NCI-H510A treated with DMSO at 0.1 percent for 48 hours (cell line): ENCODE results near the gene DENND1A.
"Not testable (repeated sequence)": the region's sequence is repeated elsewhere in the genome, so short reads cannot be mapped to it uniquely, and the experiment has no call there.

Source experiments
- DNase-seq: peaks from one replicate; lab custom pipeline; 2025; lab: John Stamatoyannopoulos, UW

DENND1A gene

GRCh38 chr9:123771690-123772089 is 158.2 kb downstream of the DENND1A start:
- DNase-seq = no peak

GRCh38 chr9:123769719-123770118 is 160.2 kb downstream of the DENND1A start:
- DNase-seq = no peak

DNA sequence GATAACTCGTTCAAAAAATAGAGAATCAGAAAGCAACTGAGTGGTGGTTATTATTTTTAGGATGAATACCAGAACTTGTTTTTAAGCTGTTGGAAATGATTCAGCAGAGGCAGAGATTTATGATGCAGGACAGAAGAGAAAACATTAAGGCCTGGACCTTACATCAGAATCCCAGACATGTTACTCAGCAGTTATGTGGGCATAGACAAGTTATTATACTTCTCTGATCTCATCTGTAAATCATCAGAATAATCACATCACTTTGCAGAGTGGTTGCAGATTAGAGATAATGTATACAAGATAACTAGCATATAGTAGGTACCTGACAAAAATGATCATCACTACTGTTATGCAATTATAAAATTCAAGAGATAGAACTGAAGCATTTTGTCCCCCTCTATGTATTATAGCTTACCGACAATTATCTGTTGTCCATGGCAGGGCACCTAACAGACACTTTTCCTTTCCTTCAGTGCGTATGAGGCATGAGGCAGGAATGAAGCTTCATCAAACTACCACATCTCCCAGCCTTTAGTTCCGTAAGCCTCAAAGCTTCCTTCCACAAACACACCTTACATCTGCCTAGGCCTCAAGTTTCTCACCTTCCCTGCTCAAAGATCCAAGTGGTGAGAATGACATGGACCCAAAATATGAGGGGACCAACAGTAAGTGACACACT is 165.9 kb downstream of the DENND1A start:
- no peak for DNase-seq

DNA sequence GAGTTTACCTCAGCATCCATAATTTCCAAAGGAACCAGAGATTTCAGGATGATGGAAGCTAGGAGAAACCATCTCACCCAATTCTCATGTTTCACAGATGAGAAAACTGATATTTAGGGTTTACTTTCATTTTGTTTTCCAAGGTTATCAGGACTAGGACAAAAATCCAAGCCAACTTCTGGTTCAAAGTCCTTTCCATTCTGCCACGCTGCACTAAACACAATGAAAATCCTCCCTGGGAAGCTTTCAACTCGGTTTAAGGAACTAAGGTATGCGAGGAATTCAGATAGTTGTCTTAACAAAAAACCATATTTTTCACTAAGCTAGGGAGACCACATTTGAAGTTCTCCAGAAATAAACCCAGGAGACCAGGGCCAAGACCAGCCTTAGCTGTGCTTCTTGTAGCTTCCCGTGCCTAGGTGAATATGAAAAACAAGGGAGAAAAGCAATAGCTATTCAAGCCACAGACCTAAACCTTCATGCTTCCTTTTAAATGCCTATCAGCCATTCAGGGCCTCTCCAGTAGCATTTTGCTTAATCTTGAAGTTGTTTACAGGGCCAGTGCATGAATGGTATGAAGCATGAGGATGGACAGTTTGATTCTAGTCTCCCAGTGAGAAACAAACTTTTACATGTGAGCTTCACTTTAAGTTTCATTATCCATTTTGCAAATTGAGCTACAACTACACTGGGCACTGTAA is 167.9 kb downstream of the DENND1A start:
- DNase-seq = no peak

DNA sequence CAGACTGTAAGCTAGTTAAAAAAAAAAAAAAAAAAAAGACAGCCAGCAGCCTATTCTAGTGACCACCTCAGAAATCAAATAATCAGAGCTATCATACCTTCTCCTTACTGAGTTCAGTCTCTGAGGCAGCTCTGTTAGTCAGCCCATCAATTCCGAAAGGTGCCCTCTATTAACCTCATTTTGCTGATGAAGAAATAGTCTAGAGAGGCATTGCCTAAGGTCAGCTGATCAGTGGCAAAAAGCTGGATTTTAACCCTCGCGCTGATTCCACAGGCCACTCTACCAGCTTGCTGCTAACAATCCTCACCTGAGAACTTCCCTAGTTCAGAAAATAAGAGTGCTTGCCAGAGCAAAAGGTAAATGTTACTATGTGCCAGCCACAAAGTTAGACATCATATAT is 172.0 kb downstream of the DENND1A start:
- DNase-seq = no peak

- DNase-seq = no peak
Observed at GRCh38 chr9:123757547-123757946, 172.4 kb downstream of the DENND1A start.

DNA sequence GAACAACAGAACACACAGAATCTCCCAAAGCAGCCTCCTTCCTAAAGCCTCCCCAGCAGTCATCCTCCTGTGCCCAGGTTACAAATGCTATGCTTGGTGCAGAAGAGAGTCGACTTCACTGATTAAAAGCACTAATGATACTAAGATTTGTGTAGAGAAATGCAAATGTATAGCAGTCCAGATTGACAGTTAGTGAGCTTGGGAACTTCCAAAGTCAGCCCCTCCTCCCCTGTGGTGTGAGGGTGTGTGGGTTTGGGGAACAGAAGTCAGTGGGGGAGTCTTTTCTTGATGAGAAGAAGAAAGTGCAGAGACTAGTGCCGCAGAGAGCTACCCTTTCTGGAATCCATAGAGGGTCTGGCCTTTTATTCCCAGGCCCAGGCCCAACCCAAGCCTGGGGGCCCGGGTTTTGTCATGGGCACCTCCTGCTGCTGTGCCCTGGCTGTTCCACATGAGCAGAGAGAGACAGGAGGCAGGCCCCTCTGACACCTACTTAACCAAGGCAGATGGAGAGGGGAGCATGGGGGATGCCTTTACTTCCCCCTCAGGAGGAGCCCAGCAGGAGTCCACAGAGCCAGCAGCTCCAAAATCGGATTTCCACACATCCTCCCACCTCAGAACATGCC is 173.3 kb downstream of the DENND1A start:
- DNase-seq = no peak

DNA sequence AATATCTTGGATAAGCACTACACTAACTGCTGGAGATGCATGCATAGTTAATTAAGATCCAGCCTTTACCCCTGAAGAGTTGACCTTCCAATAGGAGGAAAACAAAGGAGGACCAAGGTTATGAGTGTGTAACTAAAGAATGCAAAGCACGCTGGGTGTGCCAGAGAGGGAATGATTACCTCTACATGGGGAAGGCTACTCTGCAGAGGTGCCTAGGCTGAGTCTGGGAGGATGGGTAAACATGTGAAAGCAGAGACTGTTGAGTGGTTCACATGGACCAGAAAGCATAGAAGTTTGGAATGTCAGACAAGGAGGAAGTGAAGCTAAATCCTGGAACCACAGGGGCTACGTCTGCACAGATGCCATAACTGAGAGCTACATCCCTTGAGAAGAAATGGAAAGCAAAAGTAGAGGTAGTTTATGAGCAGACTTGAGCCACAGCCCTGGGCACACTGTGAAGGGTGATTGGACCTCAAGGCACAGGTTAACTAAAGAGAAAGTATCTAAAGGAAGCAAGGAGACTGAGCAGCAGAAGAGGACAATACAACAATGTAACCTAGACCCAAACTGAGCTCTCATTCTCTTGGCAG is 176.2 kb downstream of the DENND1A start:
- no peak for DNase-seq

DNA sequence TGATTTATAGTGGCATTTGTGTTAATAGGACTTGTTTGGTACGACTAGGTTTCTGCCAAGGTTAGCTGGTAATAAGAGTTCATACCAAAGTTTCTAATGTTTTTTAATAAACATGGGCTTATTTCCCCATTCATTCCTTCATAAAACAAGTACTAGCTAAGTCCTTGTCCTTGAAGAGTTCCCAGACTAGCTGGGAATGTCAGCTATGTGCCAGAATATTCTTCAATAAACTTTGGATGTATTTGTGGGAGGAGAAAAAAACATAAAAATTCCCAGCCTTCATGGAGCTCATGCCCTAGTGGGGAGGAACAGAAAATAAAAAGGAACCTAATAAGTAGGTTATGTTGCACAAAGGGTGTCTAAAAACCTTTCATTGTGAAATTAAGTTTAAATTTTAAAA is 176.9 kb downstream of the DENND1A start:
- no peak for DNase-seq

DNA sequence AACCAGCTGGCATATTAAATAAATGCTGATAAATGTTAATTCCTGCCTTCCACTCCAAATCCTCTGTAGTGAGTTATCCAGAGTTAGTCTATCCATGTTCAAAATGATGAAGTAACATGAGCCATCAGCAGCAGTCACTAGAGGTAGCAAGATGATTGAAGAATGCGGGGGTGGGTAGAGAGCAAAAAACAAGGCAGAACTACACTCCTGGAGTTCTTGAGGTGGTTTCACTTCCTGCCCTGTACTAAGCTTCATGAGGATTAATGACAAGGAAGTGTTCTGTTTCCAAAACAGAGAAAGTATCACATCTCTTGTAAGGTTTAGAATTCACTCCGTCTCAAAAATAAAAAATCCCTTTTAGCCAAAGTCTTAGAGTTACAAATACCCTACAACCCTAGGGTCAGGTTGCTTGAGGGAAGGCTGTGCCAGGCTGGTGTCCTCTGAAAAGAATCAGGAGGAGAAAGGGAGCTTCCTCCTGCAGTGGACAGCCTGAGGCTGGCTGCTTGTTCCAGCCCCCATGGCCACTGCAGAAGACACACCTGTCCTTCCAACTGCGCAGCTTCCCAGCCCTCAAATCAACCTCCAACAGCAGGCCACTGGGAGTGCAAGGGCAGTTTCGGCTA is 180.2 kb downstream of the DENND1A start:
- DNase-seq = peak; percentile 29

DNA sequence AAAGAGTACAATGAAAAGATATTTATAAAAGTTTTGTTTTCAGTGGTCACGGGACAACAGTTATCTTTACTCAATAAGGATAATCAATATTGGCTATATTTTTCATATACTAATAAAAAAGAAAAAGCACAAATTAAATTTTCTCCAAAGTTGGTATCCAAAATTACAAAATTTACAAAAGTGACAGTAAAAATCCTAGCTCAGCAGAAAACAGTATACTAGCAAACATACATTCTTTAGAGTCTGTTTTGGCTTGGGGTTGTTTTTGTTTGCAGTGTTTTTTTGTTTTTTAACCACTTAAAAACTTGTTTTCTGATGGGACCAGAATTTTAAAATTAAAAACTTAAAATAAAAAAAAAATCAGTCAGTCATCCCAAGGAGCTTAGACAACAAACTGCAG is 183.2 kb downstream of the DENND1A start:
- DNase-seq = no peak

DNA sequence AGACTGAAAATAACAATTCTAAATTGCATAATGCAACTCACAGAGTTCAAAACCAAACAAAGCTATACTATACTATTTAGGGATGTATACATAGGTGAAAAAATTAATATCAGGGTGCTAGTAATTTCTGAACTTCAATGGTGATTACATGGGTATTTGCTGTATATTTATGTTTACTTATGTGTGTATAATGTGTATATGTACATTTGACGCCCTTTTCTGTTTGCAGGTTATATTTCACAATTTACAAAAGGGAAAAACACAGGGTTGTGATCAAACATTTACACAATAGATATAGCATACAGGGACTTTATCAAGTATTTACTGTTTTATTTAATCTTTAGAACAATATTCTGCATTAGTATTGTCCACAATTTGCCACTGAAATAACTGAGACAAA is 184.0 kb downstream of the DENND1A start:
- no peak for DNase-seq

DNA sequence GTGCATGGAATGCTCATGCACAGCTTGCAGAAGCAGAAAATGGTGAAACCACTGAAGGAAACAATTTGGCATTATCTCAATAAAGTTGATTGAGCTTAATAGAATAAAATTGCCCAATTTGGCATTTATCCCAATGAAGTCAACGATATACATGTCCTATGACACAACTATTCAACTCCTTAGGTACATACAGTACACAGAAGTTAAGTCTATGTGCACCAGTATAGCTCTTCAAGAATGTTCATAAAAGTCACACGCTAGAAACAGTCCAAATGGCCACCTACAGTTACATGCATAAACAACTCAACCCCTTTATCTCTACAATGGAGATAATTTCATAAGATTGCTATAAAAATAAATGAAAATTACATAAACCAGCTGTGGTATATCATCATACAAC is 184.5 kb downstream of the DENND1A start:
- no peak for DNase-seq

DNA sequence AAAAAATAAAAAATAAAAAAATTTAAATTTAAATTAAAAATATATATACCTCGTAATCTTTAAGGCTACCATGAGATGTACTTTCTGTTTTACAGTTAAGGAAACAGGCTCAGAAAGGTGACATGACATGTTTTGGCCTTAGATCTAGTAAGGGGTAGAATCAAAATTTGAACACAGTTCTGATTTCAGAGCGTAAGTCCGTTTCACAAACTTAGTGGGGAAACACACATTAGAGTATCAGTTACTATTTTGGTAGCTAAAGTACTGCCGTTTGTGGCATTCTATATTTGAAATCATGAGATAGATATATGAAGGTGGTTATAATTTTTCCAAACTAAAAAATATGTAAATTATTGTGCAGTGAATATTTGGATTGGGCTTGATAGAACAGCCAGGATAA is 186.2 kb downstream of the DENND1A start:
- DNase-seq = no peak

- DNase-seq = no peak
Observed at GRCh38 chr9:123742009-123742767, 187.7 kb downstream of the DENND1A start.

DNA sequence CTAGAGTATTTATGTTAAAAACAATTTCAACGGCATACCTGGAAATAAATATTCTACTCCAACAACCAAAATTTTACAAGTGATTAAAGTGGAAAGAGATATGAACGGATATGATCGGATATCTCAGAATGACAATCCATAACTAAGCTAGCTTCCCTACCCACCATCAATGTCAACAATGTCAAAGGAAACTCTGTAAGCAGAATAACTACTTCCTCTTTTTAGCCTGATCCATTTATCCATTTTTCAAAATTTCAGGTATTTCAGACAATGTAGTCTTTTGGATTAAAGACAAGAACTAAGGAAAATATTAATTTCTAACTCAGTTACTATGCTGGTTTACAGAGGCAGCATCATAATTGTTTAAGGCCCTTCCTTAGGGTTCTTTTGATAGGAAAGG is 188.7 kb downstream of the DENND1A start:
- no peak for DNase-seq

DNA sequence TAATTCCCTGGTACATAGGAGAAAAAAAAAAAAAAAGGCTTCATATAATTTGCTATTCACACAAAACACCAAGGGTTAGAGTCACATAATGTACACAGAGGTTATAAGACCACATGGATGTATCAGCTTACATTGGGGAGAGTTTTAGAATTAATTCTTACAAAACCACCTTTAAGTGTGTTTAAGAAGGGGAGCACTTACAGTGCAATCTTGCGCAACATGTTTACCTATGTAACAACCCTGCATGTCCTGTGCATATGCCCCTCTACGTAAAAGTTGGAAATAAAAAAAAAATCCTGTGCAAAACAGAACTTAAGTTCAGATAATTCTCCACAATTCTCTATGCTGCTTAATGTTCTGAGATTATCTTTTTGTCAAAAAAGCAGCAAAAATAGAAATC is 190.0 kb downstream of the DENND1A start:
- peak; percentile 9 for DNase-seq

DNA sequence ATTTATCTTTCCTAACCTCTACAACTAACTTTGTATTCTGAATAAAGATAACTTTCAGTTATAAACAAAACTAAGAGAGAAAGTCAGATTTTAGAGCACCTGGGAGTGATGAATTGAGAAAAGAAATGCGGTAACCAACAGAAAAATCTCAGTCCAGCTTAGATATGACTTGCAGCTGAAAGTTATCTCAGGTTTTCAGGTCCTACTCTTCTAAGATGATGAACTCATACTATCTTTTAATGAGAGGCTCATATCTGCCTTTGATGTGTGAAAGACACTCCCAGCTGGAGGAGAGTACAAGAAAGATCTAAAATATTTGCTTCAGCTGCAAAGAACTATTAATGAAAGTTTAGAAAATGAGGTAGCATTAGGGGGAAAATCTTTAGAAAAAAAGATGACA is 190.5 kb downstream of the DENND1A start:
- DNase-seq = no peak

DNA sequence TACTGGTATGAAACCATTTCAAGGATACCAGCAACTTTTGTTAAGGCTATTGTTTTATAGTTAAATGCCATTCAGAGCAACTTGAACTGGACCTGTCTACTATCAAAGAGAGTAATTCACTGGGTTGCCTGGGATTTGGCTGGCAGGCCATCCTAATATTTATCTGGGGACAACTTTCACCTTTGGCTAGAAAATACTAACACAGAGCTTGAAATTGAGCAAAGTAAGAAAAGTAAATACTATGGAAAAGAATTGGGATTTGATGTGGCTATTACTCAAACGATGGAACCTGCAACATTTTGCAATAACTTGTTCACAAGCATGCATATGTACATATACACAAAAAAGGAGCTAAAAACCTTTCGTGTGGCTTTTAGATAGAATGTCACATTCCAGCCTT is 191.3 kb downstream of the DENND1A start:
- DNase-seq = no peak

DNA sequence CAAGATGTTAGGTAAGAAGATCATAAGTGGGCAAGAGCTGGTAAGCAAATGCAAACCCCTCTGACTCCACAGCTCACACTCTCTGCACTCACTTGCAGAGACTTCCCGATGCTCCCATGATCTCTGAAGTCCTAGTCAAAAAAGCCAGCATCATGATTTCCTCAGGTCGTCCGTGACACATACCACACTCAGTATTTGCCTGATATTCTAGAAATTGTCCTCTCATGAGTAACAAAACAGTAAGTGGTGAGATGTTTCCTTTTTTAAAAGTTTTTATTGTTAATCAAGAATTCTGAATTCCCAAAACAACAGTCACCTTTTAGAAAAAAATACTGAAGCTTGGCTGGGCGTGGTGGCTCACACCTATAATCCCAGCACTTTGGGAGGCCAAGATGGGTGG is 194.6 kb downstream of the DENND1A start:
- DNase-seq = no peak

DNA sequence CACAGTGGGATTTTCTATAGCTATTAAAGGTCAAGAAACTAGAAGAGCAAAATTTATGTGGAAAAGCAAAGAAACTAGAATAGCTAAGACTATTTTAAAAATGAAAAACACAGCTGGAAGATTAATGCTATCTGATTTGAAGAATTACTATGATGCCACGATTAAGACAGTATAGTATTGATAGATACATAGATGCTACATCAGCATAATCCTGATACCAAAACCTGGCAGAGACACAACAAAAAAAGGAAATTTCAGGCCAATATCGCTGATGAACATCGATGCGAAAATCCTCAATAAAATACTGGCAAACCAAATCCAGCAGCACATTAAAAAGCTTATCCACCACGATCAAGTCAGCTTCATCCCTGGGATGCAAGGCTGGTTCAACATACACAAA is 201.4 kb downstream of the DENND1A start:
- DNase-seq = not testable (repeated sequence)

DNA sequence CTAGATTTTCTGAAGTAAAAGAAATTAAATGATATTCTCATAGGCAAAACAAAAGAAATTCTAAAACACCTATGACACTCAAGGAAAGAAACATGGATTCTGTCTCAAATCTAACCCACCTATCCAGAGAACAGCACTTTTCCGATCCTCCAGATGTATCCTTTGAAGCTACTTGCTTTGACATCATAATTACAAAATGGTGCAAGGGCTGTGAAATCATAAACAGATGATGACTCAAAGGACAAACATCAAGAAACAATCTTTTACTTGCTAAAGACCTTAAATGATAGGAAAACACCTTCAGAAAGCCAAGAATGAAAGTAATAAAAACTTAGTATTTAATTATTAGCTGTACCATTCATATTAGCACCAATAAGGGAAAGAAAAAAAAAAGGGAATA is 202.6 kb downstream of the DENND1A start:
- no peak for DNase-seq
